Activated CD4-positive, alpha-beta T cell treated with anti-CD3 and anti-CD28 coated beads, Interleukin-2, amount 50 U/mL, for 4 hours (primary cell): ENCODE results near the gene TTC21A.

Experiments
- DNase-seq, 2 experiments: peaks; one replicate each; pipeline ENCODE4 v3.0.0-alpha.2; 2020

The TTC21A gene

GRCh38 chr3:39181408-39182335 lies 74.2 kb downstream of the TTC21A start:
- no peak for DNase-seq

GRCh38 chr3:39183211-39184080 lies 76.0 kb downstream of the TTC21A start:
- no peak for DNase-seq

- no peak for DNase-seq
Observed at GRCh38 chr3:39184081-39184967, 76.8 kb downstream of the TTC21A start.

GRCh38 chr3:39184968-39185285 lies 77.4 kb downstream of the TTC21A start:
- DNase-seq = no peak

GRCh38 chr3:39185326-39185958 lies 78.0 kb downstream of the TTC21A start:
- DNase-seq = no peak

GRCh38 chr3:39185959-39186691 lies 78.6 kb downstream of the TTC21A start:
- no peak for DNase-seq

- no peak for DNase-seq
Observed at GRCh38 chr3:39186692-39187151, 79.2 kb downstream of the TTC21A start.

- no peak for DNase-seq
Observed at GRCh38 chr3:39187372-39188155, 80.1 kb downstream of the TTC21A start.
